ENCODE data around the gene PLXNA4.
A peak's percentile ranks its signal among the peaks of the same experiment; 100 is the strongest.

Gene PLXNA4

GRCh38 chr7:132515181-132515580 is 61.1 kb downstream of the PLXNA4 start:
- Histone ChIP-seq H3K4me1 (peaks cover 1% of the 10 kb centered on the region; the same call in 1 of the 2 replicates), H3K9me3 (no peaks in the 10 kb centered on the region), H3K27me3 (no peaks in the 10 kb centered on the region), H3K36me3 (no peaks in the 10 kb centered on the region; the same call in 1 of the 2 replicates), H3K4me3 (ENCODE audit: low read depth, low read length) (no peak overlapping the region)
- TF ChIP-seq, protein P1, sequence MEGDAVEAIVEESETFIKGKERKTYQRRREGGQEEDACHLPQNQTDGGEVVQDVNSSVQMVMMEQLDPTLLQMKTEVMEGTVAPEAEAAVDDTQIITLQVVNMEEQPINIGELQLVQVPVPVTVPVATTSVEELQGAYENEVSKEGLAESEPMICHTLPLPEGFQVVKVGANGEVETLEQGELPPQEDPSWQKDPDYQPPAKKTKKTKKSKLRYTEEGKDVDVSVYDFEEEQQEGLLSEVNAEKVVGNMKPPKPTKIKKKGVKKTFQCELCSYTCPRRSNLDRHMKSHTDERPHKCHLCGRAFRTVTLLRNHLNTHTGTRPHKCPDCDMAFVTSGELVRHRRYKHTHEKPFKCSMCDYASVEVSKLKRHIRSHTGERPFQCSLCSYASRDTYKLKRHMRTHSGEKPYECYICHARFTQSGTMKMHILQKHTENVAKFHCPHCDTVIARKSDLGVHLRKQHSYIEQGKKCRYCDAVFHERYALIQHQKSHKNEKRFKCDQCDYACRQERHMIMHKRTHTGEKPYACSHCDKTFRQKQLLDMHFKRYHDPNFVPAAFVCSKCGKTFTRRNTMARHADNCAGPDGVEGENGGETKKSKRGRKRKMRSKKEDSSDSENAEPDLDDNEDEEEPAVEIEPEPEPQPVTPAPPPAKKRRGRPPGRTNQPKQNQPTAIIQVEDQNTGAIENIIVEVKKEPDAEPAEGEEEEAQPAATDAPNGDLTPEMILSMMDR (IDR thresholded peaks at IDR 0.05; ENCODE audit: low read depth, low read length), result no peak
- no peak for DNase-seq

- H3K9me3 ChIP-seq, result no peaks in the 10 kb centered on the region
- no peak for DNase-seq
- no peaks in the 10 kb centered on the region for H3K27me3 ChIP-seq
- no peaks in the 10 kb centered on the region; the same call in 1 of the 2 replicates for H3K36me3 ChIP-seq
- TF ChIP-seq, protein P1 (IDR thresholded peaks at IDR 0.05; ENCODE audit: low read depth, low read length), result no peak
- peaks cover 7% of the 10 kb centered on the region for H3K4me1 ChIP-seq
- no peak overlapping the region for H3K4me3 ChIP-seq (ENCODE audit: low read depth, low read length)
Observed at GRCh38 chr7:132514430-132514829, 61.8 kb downstream of the PLXNA4 start.

GRCh38 chr7:132511921-132512320 is 64.3 kb downstream of the PLXNA4 start:
- TF ChIP-seq, protein P1 (IDR thresholded peaks at IDR 0.05; ENCODE audit: low read depth, low read length), result no peak
- peaks cover 15% of the 10 kb centered on the region for H3K36me3 ChIP-seq
- DNase-seq, result no peak
- H3K27me3 ChIP-seq, result no peaks in the 10 kb centered on the region
- no peak overlapping the region for H3K4me3 ChIP-seq (ENCODE audit: low read depth, low read length)
- peaks cover 11% of the 10 kb centered on the region for H3K4me1 ChIP-seq
- no peaks in the 10 kb centered on the region for H3K9me3 ChIP-seq

DNA sequence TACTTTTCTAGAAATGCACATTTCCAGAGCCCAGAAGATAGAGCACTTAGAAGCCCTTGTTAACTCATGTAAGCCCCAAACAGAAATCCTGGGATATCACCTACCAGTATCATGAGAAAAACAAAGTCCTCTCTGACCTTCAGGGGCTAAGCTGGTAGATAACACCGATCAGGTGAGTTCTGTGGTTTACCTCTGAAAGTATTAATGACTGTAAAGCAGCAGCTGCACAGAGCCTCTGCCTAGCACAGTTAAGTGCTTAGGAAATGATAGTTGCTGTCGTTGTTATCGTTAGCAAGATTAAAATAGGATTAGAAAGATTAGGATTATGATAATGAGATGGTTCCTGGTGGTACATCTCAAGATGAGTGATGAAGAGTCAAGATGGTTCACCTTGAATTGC is 64.9 kb downstream of the PLXNA4 start:
- TF ChIP-seq, protein P1 (IDR thresholded peaks at IDR 0.05; ENCODE audit: low read depth, low read length), result no peak
- Histone ChIP-seq H3K36me3 (peaks cover 18% of the 10 kb centered on the region), H3K4me1 (peaks cover 11% of the 10 kb centered on the region), H3K4me3 (ENCODE audit: low read depth, low read length) (no peak overlapping the region), H3K27me3 (no peaks in the 10 kb centered on the region), H3K9me3 (no peaks in the 10 kb centered on the region)
- DNase-seq, result no peak

GRCh38 chr7:132509643-132510042 is 66.6 kb downstream of the PLXNA4 start:
- peaks cover 24% of the 10 kb centered on the region for H3K36me3 ChIP-seq
- DNase-seq, result no peak
- H3K4me1 ChIP-seq, result peaks cover 21% of the 10 kb centered on the region
- no peaks in the 10 kb centered on the region for H3K27me3 ChIP-seq
- H3K4me3 ChIP-seq (ENCODE audit: low read depth, low read length), result no peak overlapping the region
- H3K9me3 ChIP-seq, result no peaks in the 10 kb centered on the region
- TF ChIP-seq, protein P1 (IDR thresholded peaks at IDR 0.05; ENCODE audit: low read depth, low read length), result no peak

DNA sequence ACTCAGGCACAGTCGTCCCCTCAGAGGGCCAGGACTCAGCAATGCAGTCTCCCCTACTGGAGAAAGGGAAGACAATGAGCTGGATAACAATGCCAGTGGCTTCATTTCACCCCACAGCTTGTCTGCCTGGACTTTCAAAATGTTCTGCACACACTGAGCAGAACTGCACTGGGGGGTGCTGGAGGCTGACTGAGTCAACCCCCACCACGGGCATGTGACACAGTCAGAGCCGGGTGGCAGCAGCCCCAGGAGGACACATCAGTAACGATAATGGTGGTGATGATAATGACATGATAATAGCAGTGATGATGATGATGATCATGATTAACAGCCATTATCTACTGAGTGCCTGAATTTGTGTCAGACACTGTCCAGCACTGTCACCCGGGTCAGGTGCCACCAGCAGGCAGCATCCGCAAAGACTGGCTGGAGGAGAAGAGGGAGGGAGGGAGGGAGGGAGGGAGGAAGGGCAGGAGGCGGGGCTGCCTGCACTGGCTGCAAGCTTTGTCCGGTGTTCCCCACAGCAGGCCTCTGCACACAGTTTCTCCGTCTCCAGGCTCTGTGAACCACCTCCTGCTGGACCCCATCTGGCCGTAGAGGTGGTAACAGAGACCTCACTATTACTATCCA is 67.4 kb downstream of the PLXNA4 start:
- peak; percentile 52 for DNase-seq
- H3K9me3 ChIP-seq, result no peaks in the 10 kb centered on the region
- H3K27me3 ChIP-seq, result no peaks in the 10 kb centered on the region
- TF ChIP-seq, protein P1 (IDR thresholded peaks at IDR 0.05; ENCODE audit: low read depth, low read length), result no peak
- no peak overlapping the region for H3K4me3 ChIP-seq (ENCODE audit: low read depth, low read length)
- H3K4me1 ChIP-seq, result peaks cover 24% of the 10 kb centered on the region
- H3K36me3 ChIP-seq, result peaks cover 26% of the 10 kb centered on the region
